NCI-H748 (cell line): Measurements from ENCODE around the gene LVRN.

ENCODE experiments used
- DNase-seq: peaks from one replicate; lab custom pipeline; 2025; ENCODE audit not compliant: unreplicated experiment; lab: John Stamatoyannopoulos, UW

Gene LVRN

GRCh38 chr5:115954144-115954543 is 8.1 kb upstream of the LVRN start:
- DNase-seq = no peak

GRCh38 chr5:115956957-115957356 is 5.3 kb upstream of the LVRN start:
- DNase-seq = no peak

- DNase-seq = no peak
Observed at GRCh38 chr5:115961381-115962238, 665 bp upstream of the LVRN start.

GRCh38 chr5:115962565-115963402 is 509 bp downstream of the LVRN start:
- no peak for DNase-seq

- DNase-seq = no peak
Observed at GRCh38 chr5:115963566-115963965, 1.3 kb downstream of the LVRN start.

GRCh38 chr5:115968770-115969169 is 6.5 kb downstream of the LVRN start:
- DNase-seq = no peak

- DNase-seq = no peak
Observed at GRCh38 chr5:115977096-115977495, 14.8 kb downstream of the LVRN start.

GRCh38 chr5:115977988-115978387 is 15.7 kb downstream of the LVRN start:
- DNase-seq = no peak

- DNase-seq = no peak
Observed at GRCh38 chr5:115978779-115979178, 16.5 kb downstream of the LVRN start.

GRCh38 chr5:115979201-115980041 is 17.1 kb downstream of the LVRN start:
- no peak for DNase-seq

GRCh38 chr5:115983519-115983918 is 21.2 kb downstream of the LVRN start:
- DNase-seq = no peak

- no peak for DNase-seq
Observed at GRCh38 chr5:115985802-115986757, 23.8 kb downstream of the LVRN start.

GRCh38 chr5:115988002-115988401 is 25.7 kb downstream of the LVRN start:
- DNase-seq = no peak

GRCh38 chr5:115992848-115993350 is 30.6 kb downstream of the LVRN start:
- DNase-seq = no peak

GRCh38 chr5:115995351-115995750 is 33.1 kb downstream of the LVRN start:
- DNase-seq = no peak

- no peak for DNase-seq
Observed at GRCh38 chr5:116002116-116002906, 40.0 kb downstream of the LVRN start.

GRCh38 chr5:116004248-116004647 is 42.0 kb downstream of the LVRN start:
- no peak for DNase-seq

- DNase-seq = no peak
Observed at GRCh38 chr5:116009806-116010205, 47.5 kb downstream of the LVRN start.

GRCh38 chr5:116011046-116011445 is 48.8 kb downstream of the LVRN start:
- no peak for DNase-seq
